ENCODE data around the gene FARP2.

FARP2 gene

DNA sequence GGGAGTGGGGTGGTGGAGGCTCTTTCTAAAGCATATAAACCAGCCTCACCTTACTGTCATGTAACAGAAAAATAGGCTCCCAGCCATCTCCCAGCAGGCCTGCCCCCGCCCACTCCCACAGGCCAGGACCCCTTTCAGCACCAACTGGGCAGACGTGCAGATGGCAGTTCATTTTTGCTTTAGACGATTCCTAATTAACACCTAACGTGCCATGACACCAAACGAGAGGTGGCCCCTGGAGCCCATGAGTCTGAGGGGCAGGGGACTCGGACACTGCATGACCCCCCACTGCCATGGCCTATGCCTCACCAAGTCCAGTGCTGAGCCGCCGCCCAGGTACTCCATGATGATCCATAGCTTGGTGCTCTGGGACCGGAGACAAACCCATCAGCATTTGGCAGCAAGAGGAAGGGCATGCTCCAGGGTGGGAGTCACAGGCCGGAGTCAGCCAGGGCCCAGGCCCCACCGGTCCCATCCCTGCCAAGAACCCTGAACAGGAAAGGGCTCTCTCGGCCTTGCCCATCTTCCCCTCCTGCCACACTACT is 144.4 kb downstream of the FARP2 start:
- H4K20me1 ChIP-seq (ENCODE audit: insufficient read depth, low read length): no peaks in the 10 kb centered on the region
- H3K79me2 ChIP-seq (ENCODE audit: insufficient read depth, low read length): no peaks in the 10 kb centered on the region
- peaks cover 6% of the 10 kb centered on the region; the same call in 1 of the 2 replicates for H3K36me3 ChIP-seq (ENCODE audit: insufficient read depth, low read length)
- no peaks in the 10 kb centered on the region for H3F3A ChIP-seq (ENCODE audit: insufficient read depth, low read length)
- TF ChIP-seq EZH2 (IDR thresholded peaks at IDR 0.05; ENCODE audit: borderline replicate concordance, low read length): no peak
- TF ChIP-seq, protein P1, sequence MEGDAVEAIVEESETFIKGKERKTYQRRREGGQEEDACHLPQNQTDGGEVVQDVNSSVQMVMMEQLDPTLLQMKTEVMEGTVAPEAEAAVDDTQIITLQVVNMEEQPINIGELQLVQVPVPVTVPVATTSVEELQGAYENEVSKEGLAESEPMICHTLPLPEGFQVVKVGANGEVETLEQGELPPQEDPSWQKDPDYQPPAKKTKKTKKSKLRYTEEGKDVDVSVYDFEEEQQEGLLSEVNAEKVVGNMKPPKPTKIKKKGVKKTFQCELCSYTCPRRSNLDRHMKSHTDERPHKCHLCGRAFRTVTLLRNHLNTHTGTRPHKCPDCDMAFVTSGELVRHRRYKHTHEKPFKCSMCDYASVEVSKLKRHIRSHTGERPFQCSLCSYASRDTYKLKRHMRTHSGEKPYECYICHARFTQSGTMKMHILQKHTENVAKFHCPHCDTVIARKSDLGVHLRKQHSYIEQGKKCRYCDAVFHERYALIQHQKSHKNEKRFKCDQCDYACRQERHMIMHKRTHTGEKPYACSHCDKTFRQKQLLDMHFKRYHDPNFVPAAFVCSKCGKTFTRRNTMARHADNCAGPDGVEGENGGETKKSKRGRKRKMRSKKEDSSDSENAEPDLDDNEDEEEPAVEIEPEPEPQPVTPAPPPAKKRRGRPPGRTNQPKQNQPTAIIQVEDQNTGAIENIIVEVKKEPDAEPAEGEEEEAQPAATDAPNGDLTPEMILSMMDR (IDR thresholded peaks at IDR 0.05; ENCODE audit: low read length): no peak
- H2AFZ ChIP-seq (ENCODE audit: low read length): no peak overlapping the region
- no peak overlapping the region for H3K27ac ChIP-seq (ENCODE audit: low read depth, low read length, poor library complexity, severe bottlenecking)
- no peaks in the 10 kb centered on the region for H3K4me1 ChIP-seq (ENCODE audit: insufficient read depth, low read length, severe bottlenecking)
- no peaks in the 10 kb centered on the region for H3K27me3 ChIP-seq (ENCODE audit: insufficient read depth, low read length)
- no peak overlapping the region for H3K4me2 ChIP-seq (ENCODE audit: low read length)
- no peak overlapping the region for H3K9ac ChIP-seq (ENCODE audit: low read length)
- no peak overlapping the region for H3K4me3 ChIP-seq (ENCODE audit: low read depth, low read length, poor library complexity, severe bottlenecking)
- no peaks in the 10 kb centered on the region for H3K9me3 ChIP-seq (ENCODE audit: low read length)
- no peaks in the 10 kb centered on the region for H3K9me2 ChIP-seq (ENCODE audit: low read depth, low read length)

DNA sequence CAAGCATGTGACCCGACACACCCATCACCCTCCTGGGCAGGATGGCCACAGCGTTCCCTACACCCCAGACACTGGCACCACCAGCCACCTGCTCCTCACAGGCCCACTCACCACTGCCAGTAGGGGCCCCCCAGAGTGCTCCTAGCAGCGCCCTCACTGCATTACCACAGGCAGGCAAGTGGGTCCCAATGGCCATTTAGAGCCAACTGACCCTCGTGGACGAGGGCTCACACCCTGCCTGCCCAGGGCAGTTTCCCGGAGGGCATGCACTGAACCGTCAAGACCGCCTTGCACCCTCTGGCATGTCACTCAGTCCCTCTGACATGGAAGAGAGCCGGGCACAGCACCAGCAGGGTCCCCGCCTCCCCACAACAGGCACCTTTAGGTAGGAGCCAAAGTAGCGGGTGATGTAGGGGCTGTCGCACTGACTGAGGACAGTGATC is 145.0 kb downstream of the FARP2 start:
- Histone ChIP-seq H3K27ac (ENCODE audit: low read depth, low read length, poor library complexity, severe bottlenecking) (no peak overlapping the region), H2AFZ (ENCODE audit: low read length) (no peak overlapping the region), H3K4me1 (ENCODE audit: insufficient read depth, low read length, severe bottlenecking) (no peaks in the 10 kb centered on the region), H3K9ac (ENCODE audit: low read length) (no peak overlapping the region), H3K27me3 (ENCODE audit: insufficient read depth, low read length) (no peaks in the 10 kb centered on the region), H3K4me2 (ENCODE audit: low read length) (no peak overlapping the region), H3K79me2 (ENCODE audit: insufficient read depth, low read length) (no peaks in the 10 kb centered on the region), H3K4me3 (ENCODE audit: low read depth, low read length, poor library complexity, severe bottlenecking) (no peak overlapping the region), H3K9me3 (ENCODE audit: low read length) (no peaks in the 10 kb centered on the region), H3K9me2 (ENCODE audit: low read depth, low read length) (no peaks in the 10 kb centered on the region), H3F3A (ENCODE audit: insufficient read depth, low read length) (no peaks in the 10 kb centered on the region), H4K20me1 (ENCODE audit: insufficient read depth, low read length) (no peaks in the 10 kb centered on the region), H3K36me3 (ENCODE audit: insufficient read depth, low read length) (peaks cover 5% of the 10 kb centered on the region; the same call in 1 of the 2 replicates)
- TF ChIP-seq, protein P1 (IDR thresholded peaks at IDR 0.05; ENCODE audit: low read length): no peak
- TF ChIP-seq EZH2 (IDR thresholded peaks at IDR 0.05; ENCODE audit: borderline replicate concordance, low read length): no peak

DNA sequence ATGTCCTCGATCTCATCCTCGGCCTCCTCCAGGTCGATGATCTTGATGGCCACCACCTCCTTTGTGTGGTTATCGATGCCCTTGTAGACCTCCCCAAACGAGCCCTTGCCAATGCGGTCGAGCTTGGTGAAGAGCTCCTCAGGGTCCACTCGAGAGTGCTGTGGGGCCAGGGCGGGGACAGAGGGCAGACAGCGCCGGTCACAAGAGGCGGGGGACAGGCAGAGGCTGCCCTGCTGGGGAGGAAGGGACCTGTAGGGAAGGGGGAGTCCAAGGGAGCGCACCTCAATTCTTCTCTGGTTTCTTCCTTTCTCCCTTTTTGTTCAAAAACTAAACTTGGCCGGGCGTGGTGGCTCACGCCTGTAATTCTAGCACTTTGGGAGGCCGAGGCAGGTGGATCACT is 145.5 kb downstream of the FARP2 start:
- H4K20me1 ChIP-seq (ENCODE audit: insufficient read depth, low read length): no peaks in the 10 kb centered on the region
- no peak overlapping the region for H3K9ac ChIP-seq (ENCODE audit: low read length)
- no peaks in the 10 kb centered on the region for H3K4me1 ChIP-seq (ENCODE audit: insufficient read depth, low read length, severe bottlenecking)
- no peak overlapping the region for H3K4me3 ChIP-seq (ENCODE audit: low read depth, low read length, poor library complexity, severe bottlenecking)
- no peak overlapping the region for H3K4me2 ChIP-seq (ENCODE audit: low read length)
- no peaks in the 10 kb centered on the region for H3K9me3 ChIP-seq (ENCODE audit: low read length)
- no peaks in the 10 kb centered on the region for H3K79me2 ChIP-seq (ENCODE audit: insufficient read depth, low read length)
- no peak overlapping the region for H2AFZ ChIP-seq (ENCODE audit: low read length)
- H3K27me3 ChIP-seq (ENCODE audit: insufficient read depth, low read length): no peaks in the 10 kb centered on the region
- no peaks in the 10 kb centered on the region for H3K9me2 ChIP-seq (ENCODE audit: low read depth, low read length)
- TF ChIP-seq, protein P1 (IDR thresholded peaks at IDR 0.05; ENCODE audit: low read length): no peak
- H3K36me3 ChIP-seq (ENCODE audit: insufficient read depth, low read length): peaks cover 5% of the 10 kb centered on the region; the same call in 1 of the 2 replicates
- no peaks in the 10 kb centered on the region for H3F3A ChIP-seq (ENCODE audit: insufficient read depth, low read length)
- no peak overlapping the region for H3K27ac ChIP-seq (ENCODE audit: low read depth, low read length, poor library complexity, severe bottlenecking)
